Karpas-422 (cell line): ENCODE measurements around the gene DOC2B. TPM values are rescaled to one million over a fixed set of nuclear protein-coding genes. Genes with fewer than 3 reads are reported as not detected.
A peak's percentile ranks its signal among the peaks of the same experiment; 100 is the strongest.
"Not testable (repeated sequence)": the region's sequence is repeated elsewhere in the genome, so short reads cannot be mapped to it uniquely, and the experiment has no call there.

Source experiments
- DNase-seq: peaks from one replicate; pipeline ENCODE4 v3.0.0-alpha.2; 2015
- H2AFZ ChIP-seq: fragments of 200-600 bp; sonication (generic); 2 replicates; pipeline ENCODE4 v1.6.1; 2014; ENCODE audit warnings: antibody characterized with exemption, low read length, mixed read lengths
- H3K27ac ChIP-seq: fragments of 200-600 bp; sonication (generic); 2 replicates; pipeline ENCODE4 v1.5.1; 2014; ENCODE audit warnings: mild to moderate bottlenecking, low read length, moderate library complexity
- H3K27me3 ChIP-seq: fragments of 200-600 bp; sonication (generic); 2 replicates; pipeline ENCODE4 v1.6.1; 2014; ENCODE audit warnings: low read length, mixed read lengths
- H3K36me3 ChIP-seq: fragments of 200-600 bp; sonication (generic); 2 replicates; pipeline ENCODE4 v1.6.1; 2014; ENCODE audit warnings: low read length, mixed read lengths; ENCODE audit not compliant: insufficient read depth
- H3K4me1 ChIP-seq: fragments of 200-600 bp; sonication (generic); 2 replicates; pipeline ENCODE4 v1.6.1; 2014; ENCODE audit warnings: mild to moderate bottlenecking, low read length, mixed read lengths
- H3K4me2 ChIP-seq: fragments of 200-600 bp; sonication (generic); 2 replicates; pipeline ENCODE4 v1.6.1; 2014; ENCODE audit warnings: low read length, low read depth, mild to moderate bottlenecking; ENCODE audit not compliant: poor library complexity, severe bottlenecking
- H3K4me3 ChIP-seq: fragments of 200-600 bp; sonication (generic); 2 replicates; pipeline ENCODE4 v1.5.1; 2014; ENCODE audit warnings: mild to moderate bottlenecking, antibody characterized with exemption, low read length, mixed read lengths
- H3K79me2 ChIP-seq: fragments of 200-600 bp; sonication (generic); 2 replicates; pipeline ENCODE4 v1.6.1; 2014; ENCODE audit warnings: mild to moderate bottlenecking, low read length, mixed read lengths
- H3K9ac ChIP-seq: fragments of 200-600 bp; sonication (generic); 2 replicates; pipeline ENCODE4 v1.6.0; 2014; ENCODE audit warnings: low read length
- H3K9me2 ChIP-seq: fragments of 200-600 bp; sonication (generic), shearing (Covaris generic); replicated peaks from 2 replicates; pipeline ENCODE4 v1.6.0; 2014; ENCODE audit warnings: mild to moderate bottlenecking, low read length, moderate library complexity; ENCODE audit not compliant: insufficient read depth
- H3K9me3 ChIP-seq: fragments of 300-700, 200-600 bp; sonication (generic); 2 replicates; pipeline ENCODE4 v1.6.1; 2014; ENCODE audit warnings: low read length, mixed read lengths
- H4K20me1 ChIP-seq: fragments of 200-600 bp; sonication (generic); 2 replicates; pipeline ENCODE4 v1.6.1; 2014; ENCODE audit warnings: mild to moderate bottlenecking, antibody characterized with exemption, low read length, low read depth; ENCODE audit not compliant: insufficient read depth
- total RNA-seq: library from RNA; depleted of rRNA; stranded (reverse); fragments of >200 nt; shearing (Covaris generic); gene quantifications from 2 replicates; pipeline ENCODE4 v1.2.3, GENCODE V29; 2014; ENCODE audit warnings: low replicate concordance

Gene DOC2B
- total RNA-seq, 1 experiment from 2014 or later: not detected

DNA sequence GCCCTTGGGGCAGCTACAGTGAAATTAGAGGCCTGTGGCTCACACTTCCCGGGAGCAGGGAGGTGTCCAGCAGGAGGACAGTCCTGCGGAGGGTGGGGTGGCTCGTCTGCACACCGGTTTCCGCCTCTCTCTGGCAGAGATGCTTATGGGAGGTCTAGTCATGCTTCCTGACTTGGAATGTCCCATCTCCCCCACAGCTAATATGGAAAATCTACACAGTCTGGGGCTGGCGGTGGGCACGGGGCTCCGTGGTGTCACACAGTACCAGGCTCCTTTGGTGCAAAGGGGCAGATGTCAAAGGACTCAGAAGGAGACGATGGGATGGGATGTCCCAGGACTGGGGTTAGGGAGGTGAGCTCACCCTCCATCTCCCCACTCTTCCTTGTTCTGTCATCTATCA is 44.1 kb upstream of the DOC2B start:
- Histone ChIP-seq H3K4me3 (no peak overlapping the region), H3K79me2 (no peaks in the 10 kb centered on the region), H3K36me3 (no peaks in the 10 kb centered on the region), H3K9me3 (no peaks in the 10 kb centered on the region), H3K27me3 (no peaks in the 10 kb centered on the region), H3K4me2 (no peak overlapping the region), H3K4me1 (no peaks in the 10 kb centered on the region), H3K9ac (no peak overlapping the region), H2AFZ (no peak overlapping the region), H3K27ac (no peak overlapping the region), H4K20me1 (no peaks in the 10 kb centered on the region), H3K9me2 (no peaks in the 10 kb centered on the region)
- DNase-seq: no peak

GRCh38 chr17:224576-224975 is 43.1 kb upstream of the DOC2B start:
- not testable (repeated sequence) for H3K4me1 ChIP-seq, H3K36me3 ChIP-seq, H3K9ac ChIP-seq, H3K79me2 ChIP-seq, H3K4me3 ChIP-seq, H4K20me1 ChIP-seq, H3K27me3 ChIP-seq, DNase-seq, H3K27ac ChIP-seq, H2AFZ ChIP-seq, H3K9me2 ChIP-seq, H3K9me3 ChIP-seq, H3K4me2 ChIP-seq

DNA sequence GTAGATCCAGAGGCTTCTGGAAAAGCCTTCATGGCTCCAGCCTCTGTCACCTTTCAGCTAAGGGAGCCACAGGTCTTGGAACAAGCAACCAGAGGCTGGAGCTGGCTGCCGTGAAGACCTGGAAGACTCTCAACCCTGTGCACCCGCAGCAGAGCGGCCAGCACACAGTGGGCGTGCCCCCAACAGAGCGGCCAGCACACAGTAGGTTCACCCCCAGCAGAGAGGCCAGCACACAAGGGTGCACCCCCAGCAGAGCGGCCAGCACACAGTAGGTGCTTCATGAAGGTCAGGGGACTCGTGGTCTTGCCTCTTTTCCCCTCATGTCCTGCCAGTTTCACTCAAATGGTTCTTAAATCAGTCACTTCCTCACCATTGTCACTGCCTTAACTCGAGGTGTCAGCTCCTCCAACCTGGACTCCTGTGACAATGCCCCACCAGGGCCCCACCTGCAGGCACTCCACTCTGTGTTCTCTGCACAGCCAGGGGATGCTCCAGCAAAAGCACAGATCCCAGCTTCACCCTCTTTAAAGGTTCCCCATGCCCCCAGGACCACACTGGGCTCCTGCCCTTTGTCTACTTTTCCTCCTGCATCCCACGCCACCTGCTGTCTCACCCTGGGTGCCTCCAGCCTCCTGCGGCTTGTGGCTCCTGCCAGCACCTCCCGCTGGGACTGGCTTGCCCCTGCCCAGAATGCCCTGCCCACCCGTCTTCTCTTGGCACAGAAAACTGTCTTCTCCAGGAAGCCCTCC is 42.4 kb upstream of the DOC2B start:
- no peaks in the 10 kb centered on the region for H3K27me3 ChIP-seq
- no peak overlapping the region for H3K4me3 ChIP-seq
- H4K20me1 ChIP-seq: no peaks in the 10 kb centered on the region
- H3K4me2 ChIP-seq: no peak overlapping the region
- H2AFZ ChIP-seq: no peak overlapping the region
- no peaks in the 10 kb centered on the region for H3K9me2 ChIP-seq
- no peak overlapping the region for H3K9ac ChIP-seq
- no peaks in the 10 kb centered on the region for H3K9me3 ChIP-seq
- H3K27ac ChIP-seq: no peak overlapping the region
- DNase-seq: no peak
- no peaks in the 10 kb centered on the region for H3K4me1 ChIP-seq
- H3K79me2 ChIP-seq: no peaks in the 10 kb centered on the region
- no peaks in the 10 kb centered on the region for H3K36me3 ChIP-seq

GRCh38 chr17:222172-222571 is 40.7 kb upstream of the DOC2B start:
- Histone ChIP-seq H4K20me1 (no peaks in the 10 kb centered on the region), H3K4me2 (no peak overlapping the region), H3K9ac (no peak overlapping the region), H3K36me3 (no peaks in the 10 kb centered on the region), H3K27me3 (no peaks in the 10 kb centered on the region), H3K4me1 (no peaks in the 10 kb centered on the region), H3K27ac (no peak overlapping the region), H3K4me3 (no peak overlapping the region), H3K9me2 (no peaks in the 10 kb centered on the region), H3K9me3 (no peaks in the 10 kb centered on the region), H2AFZ (no peak overlapping the region), H3K79me2 (no peaks in the 10 kb centered on the region)
- DNase-seq: no peak

DNA sequence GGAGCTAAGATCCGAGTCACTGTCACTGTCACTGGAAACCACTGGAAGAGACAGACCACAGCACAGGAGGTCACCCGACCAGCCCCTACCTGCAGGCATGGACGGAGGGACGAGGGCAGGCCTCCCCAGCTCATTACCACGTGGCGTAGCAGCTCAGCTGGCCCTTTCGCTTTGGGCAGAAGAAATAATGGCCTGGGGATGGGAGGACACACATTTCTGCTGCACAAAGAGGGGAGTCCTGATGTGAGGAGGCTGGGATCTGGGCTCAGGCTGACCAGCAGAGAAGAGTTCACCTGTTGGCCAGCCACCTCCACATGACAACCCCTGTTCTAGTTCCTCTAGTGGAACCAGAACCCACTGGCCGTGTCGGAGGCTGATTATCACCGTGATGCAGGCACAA is 38.2 kb upstream of the DOC2B start:
- Histone ChIP-seq H2AFZ (no peak overlapping the region), H4K20me1 (no peaks in the 10 kb centered on the region), H3K79me2 (no peaks in the 10 kb centered on the region), H3K27me3 (no peaks in the 10 kb centered on the region), H3K4me2 (no peak overlapping the region), H3K27ac (no peak overlapping the region), H3K9me3 (no peaks in the 10 kb centered on the region), H3K4me1 (no peaks in the 10 kb centered on the region), H3K9me2 (no peaks in the 10 kb centered on the region), H3K9ac (no peak overlapping the region), H3K4me3 (no peak overlapping the region), H3K36me3 (no peaks in the 10 kb centered on the region)
- no peak for DNase-seq

GRCh38 chr17:218432-219110 is 37.1 kb upstream of the DOC2B start:
- no peak overlapping the region for H3K9ac ChIP-seq
- H3K9me2 ChIP-seq: no peaks in the 10 kb centered on the region
- H3K36me3 ChIP-seq: no peaks in the 10 kb centered on the region
- H3K79me2 ChIP-seq: no peaks in the 10 kb centered on the region
- H2AFZ ChIP-seq: no peak overlapping the region
- H3K27me3 ChIP-seq: no peaks in the 10 kb centered on the region
- no peak overlapping the region for H3K4me2 ChIP-seq
- no peak overlapping the region for H3K4me3 ChIP-seq
- H3K9me3 ChIP-seq: no peaks in the 10 kb centered on the region
- no peak overlapping the region for H3K27ac ChIP-seq
- no peaks in the 10 kb centered on the region for H4K20me1 ChIP-seq
- no peaks in the 10 kb centered on the region for H3K4me1 ChIP-seq
- no peak for DNase-seq

- Histone ChIP-seq H3K4me3 (no peak overlapping the region), H3K9me2 (no peaks in the 10 kb centered on the region), H3K79me2 (no peaks in the 10 kb centered on the region), H3K9me3 (no peaks in the 10 kb centered on the region), H3K36me3 (no peaks in the 10 kb centered on the region), H3K27me3 (no peaks in the 10 kb centered on the region), H3K4me1 (no peaks in the 10 kb centered on the region), H3K27ac (no peak overlapping the region), H3K4me2 (no peak overlapping the region), H2AFZ (peak overlapping the region; percentile 94), H4K20me1 (no peaks in the 10 kb centered on the region), H3K9ac (no peak overlapping the region)
- no peak for DNase-seq
Measured at GRCh38 chr17:216625-217024, 35.2 kb upstream of the DOC2B start.

DNA sequence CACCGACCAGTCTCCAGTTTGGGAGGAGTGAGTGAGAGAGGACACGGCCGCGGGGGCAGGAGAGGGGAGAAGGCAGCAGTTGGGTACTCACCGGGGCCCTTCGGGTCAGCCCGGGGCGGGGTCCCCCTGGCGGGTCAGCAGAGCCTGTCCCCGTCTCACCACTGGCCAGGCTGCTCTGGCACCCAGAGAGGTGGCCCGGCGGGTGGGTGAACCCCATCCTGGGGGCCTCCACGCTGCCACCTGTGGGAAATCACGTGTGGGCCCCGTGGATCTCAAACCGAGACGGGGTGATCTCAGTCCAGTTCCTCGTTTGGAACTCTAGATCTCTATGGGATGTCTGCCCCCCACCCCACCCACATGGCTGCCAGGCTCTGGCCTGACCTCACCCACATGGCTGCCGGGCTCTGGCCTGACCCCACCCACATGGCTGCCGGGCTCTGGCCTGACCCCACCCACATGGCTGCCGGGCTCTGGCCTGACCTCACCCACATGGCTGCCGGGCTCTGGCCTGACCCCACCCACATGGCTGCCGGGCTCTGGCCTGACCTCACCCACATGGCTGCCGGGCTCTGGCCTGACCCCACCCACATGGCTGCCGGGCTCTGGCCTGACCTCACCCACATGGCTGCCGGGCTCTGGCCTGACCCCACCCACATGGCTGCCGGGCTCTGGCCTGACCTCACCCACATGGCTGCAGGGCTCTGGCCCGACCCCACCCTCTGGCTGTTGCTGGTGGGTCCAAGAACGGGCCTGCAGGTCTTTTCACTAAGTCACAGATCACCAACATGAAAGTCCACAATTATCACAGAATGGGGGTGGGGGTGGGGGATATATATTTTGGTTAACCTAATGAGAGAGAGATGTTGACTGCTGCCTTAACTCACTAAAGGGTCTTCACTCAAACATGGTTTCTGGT is 34.4 kb upstream of the DOC2B start:
- not testable (repeated sequence) for H3K9ac ChIP-seq, H3K4me3 ChIP-seq, H3K9me3 ChIP-seq, H3K9me2 ChIP-seq, H3K79me2 ChIP-seq, H3K27me3 ChIP-seq, H3K36me3 ChIP-seq, H4K20me1 ChIP-seq, H3K4me2 ChIP-seq, H3K27ac ChIP-seq, H3K4me1 ChIP-seq
- peak; percentile 58 for DNase-seq
- H2AFZ ChIP-seq: peak overlapping the region; percentile 94
